HEK293T (cell line): ENCODE results near the gene STARD8.
"Not testable (repeated sequence)": the region's sequence is repeated elsewhere in the genome, so short reads cannot be mapped to it uniquely, and the experiment has no call there.

Experiments
- ARNT ChIP-seq: fragments of 450-650 bp; IDR thresholded peaks from 2 replicates; pipeline ENCODE4 v1.6.1; 2017; ENCODE audit warnings: mild to moderate bottlenecking
- BHLHE40 ChIP-seq: fragments of 450-650 bp; IDR thresholded peaks from 2 replicates; pipeline ENCODE4 v1.6.1; 2016; ENCODE audit warnings: mild to moderate bottlenecking, moderate library complexity, borderline replicate concordance
- ELF4 ChIP-seq: fragments of 450-650 bp; IDR thresholded peaks from 2 replicates; pipeline ENCODE4 v1.6.1; 2017; ENCODE audit warnings: antibody characterized with exemption
- FOXA1 ChIP-seq: fragments of 450-650 bp; IDR thresholded peaks from 2 replicates; pipeline ENCODE4 v1.6.1; 2016; ENCODE audit warnings: mild to moderate bottlenecking
- FOXK2 ChIP-seq: fragments of 450-650 bp; IDR thresholded peaks from 2 replicates; pipeline ENCODE4 v1.6.1; 2016; ENCODE audit warnings: mild to moderate bottlenecking
- FOXM1 ChIP-seq: fragments of 450-650 bp; IDR thresholded peaks from 2 replicates; pipeline ENCODE4 v1.6.1; 2017; ENCODE audit warnings: mild to moderate bottlenecking, borderline replicate concordance
- HDGF ChIP-seq: fragments of 450-650 bp; IDR thresholded peaks from 2 replicates; pipeline ENCODE4 v1.6.1; 2017; ENCODE audit warnings: antibody characterized with exemption, borderline replicate concordance
- L3MBTL2 ChIP-seq: fragments of 450-650 bp; conservative IDR thresholded peaks from 2 replicates; pipeline ENCODE4 v1.6.1; 2016; ENCODE audit warnings: mild to moderate bottlenecking
- LEF1 ChIP-seq: fragments of 450-650 bp; IDR thresholded peaks from 2 replicates; pipeline ENCODE4 v1.6.1; 2017; ENCODE audit warnings: mild to moderate bottlenecking, borderline replicate concordance
- TARDBP ChIP-seq: fragments of 450-650 bp; IDR thresholded peaks from 2 replicates; pipeline ENCODE4 v1.6.1; 2016
- ZNF384 ChIP-seq: fragments of 450-650 bp; IDR thresholded peaks from 2 replicates; pipeline ENCODE4 v1.6.1; 2016
- TF ChIP-seq, protein P1 (sequence below): fragments of 450-650 bp; IDR thresholded peaks from 2 replicates; pipeline ENCODE4 v1.6.1; 2016

DNA sequence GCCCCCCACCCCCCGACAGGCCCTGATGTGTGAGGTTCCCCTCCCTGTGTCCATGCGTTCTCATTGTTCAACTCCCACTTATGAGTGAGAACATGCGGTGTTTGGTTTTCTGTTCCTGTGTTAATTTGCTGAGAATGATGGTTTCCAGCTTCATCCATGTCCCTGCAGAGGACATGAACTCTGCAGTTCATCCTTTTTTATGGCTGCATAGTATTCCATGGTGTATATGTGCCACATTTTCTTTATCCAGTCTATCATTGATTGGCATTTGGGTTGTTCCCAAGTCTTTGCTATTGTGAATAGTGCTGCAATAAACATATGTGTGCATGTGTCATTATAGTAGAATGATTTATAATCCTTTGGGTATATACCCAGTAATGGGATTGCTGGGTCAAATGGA lies 32.7 kb upstream of the STARD8 start:
- TF ChIP-seq, protein P1, sequence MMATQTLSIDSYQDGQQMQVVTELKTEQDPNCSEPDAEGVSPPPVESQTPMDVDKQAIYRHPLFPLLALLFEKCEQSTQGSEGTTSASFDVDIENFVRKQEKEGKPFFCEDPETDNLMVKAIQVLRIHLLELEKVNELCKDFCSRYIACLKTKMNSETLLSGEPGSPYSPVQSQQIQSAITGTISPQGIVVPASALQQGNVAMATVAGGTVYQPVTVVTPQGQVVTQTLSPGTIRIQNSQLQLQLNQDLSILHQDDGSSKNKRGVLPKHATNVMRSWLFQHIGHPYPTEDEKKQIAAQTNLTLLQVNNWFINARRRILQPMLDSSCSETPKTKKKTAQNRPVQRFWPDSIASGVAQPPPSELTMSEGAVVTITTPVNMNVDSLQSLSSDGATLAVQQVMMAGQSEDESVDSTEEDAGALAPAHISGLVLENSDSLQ = not testable (repeated sequence)
- not testable (repeated sequence) for TF ChIP-seq BHLHE40, FOXK2, FOXM1, FOXA1, L3MBTL2, TARDBP, ZNF384, HDGF, LEF1, ELF4, ARNT
